ENCODE results near the gene SMAD7. TPM values are rescaled to one million over a fixed set of nuclear protein-coding genes. Genes with fewer than 3 reads are reported as not detected.

The SMAD7 gene
- total RNA-seq, 1 donor from 2014 or later: 53.6 TPM

- Mint-ChIP-seq H3K9me3 (ENCODE audit: unreplicated experiment) (no peaks in the 10 kb centered on the region), H3K4me3 (ENCODE audit: unreplicated experiment) (no peak overlapping the region), H3K27me3 (ENCODE audit: unreplicated experiment) (no peaks in the 10 kb centered on the region), H3K36me3 (ENCODE audit: unreplicated experiment) (no peaks in the 10 kb centered on the region), H3K4me1 (ENCODE audit: unreplicated experiment) (peaks cover 60% of the 10 kb centered on the region), H3K27ac (ENCODE audit: unreplicated experiment) (no peak overlapping the region)
- no peak for DNase-seq (ENCODE audit: extremely low spot score, unreplicated experiment)
- TF ChIP-seq CTCF (IDR thresholded peaks at IDR 0.05): no peak
Measured at GRCh38 chr18:48875314-48875941, 75.3 kb downstream of the SMAD7 start.

- H3K4me3 Mint-ChIP-seq (ENCODE audit: unreplicated experiment): no peak overlapping the region
- H3K27ac Mint-ChIP-seq (ENCODE audit: unreplicated experiment): no peak overlapping the region
- H3K9me3 Mint-ChIP-seq (ENCODE audit: unreplicated experiment): no peaks in the 10 kb centered on the region
- H3K4me1 Mint-ChIP-seq (ENCODE audit: unreplicated experiment): peaks cover 53% of the 10 kb centered on the region
- no peak for DNase-seq (ENCODE audit: extremely low spot score, unreplicated experiment)
- no peak for TF ChIP-seq CTCF (IDR thresholded peaks at IDR 0.05)
- no peaks in the 10 kb centered on the region for H3K36me3 Mint-ChIP-seq (ENCODE audit: unreplicated experiment)
- no peaks in the 10 kb centered on the region for H3K27me3 Mint-ChIP-seq (ENCODE audit: unreplicated experiment)
Measured at GRCh38 chr18:48874701-48875162, 76.0 kb downstream of the SMAD7 start.

GRCh38 chr18:48874233-48874632, 76.5 kb downstream of the SMAD7 start:
- no peaks in the 10 kb centered on the region for H3K9me3 Mint-ChIP-seq (ENCODE audit: unreplicated experiment)
- H3K36me3 Mint-ChIP-seq (ENCODE audit: unreplicated experiment): no peaks in the 10 kb centered on the region
- DNase-seq (ENCODE audit: extremely low spot score, unreplicated experiment): no peak
- H3K4me1 Mint-ChIP-seq (ENCODE audit: unreplicated experiment): peaks cover 53% of the 10 kb centered on the region
- H3K4me3 Mint-ChIP-seq (ENCODE audit: unreplicated experiment): no peak overlapping the region
- no peaks in the 10 kb centered on the region for H3K27me3 Mint-ChIP-seq (ENCODE audit: unreplicated experiment)
- peak overlapping the region; percentile 50 for H3K27ac Mint-ChIP-seq (ENCODE audit: unreplicated experiment)
- no peak for TF ChIP-seq CTCF (IDR thresholded peaks at IDR 0.05)

GRCh38 chr18:48872234-48873145, 78.3 kb downstream of the SMAD7 start:
- TF ChIP-seq CTCF (IDR thresholded peaks at IDR 0.05): no peak
- no peak for DNase-seq (ENCODE audit: extremely low spot score, unreplicated experiment)
- peaks cover 55% of the 10 kb centered on the region for H3K4me1 Mint-ChIP-seq (ENCODE audit: unreplicated experiment)
- H3K36me3 Mint-ChIP-seq (ENCODE audit: unreplicated experiment): no peaks in the 10 kb centered on the region
- no peaks in the 10 kb centered on the region for H3K9me3 Mint-ChIP-seq (ENCODE audit: unreplicated experiment)
- H3K4me3 Mint-ChIP-seq (ENCODE audit: unreplicated experiment): no peak overlapping the region
- H3K27me3 Mint-ChIP-seq (ENCODE audit: unreplicated experiment): no peaks in the 10 kb centered on the region
- H3K27ac Mint-ChIP-seq (ENCODE audit: unreplicated experiment): peak overlapping the region; percentile 93
